K562 (cell line): ENCODE results near the gene TSPAN18. TPM values are rescaled to one million over a fixed set of nuclear protein-coding genes. Genes with fewer than 3 reads are reported as not detected.

Experiments
- ATAC-seq: fragments of 200-7000 bp; cut with Tn5 transposase; 3 replicates; pipeline ENCODE4 v1.9.1; 2020; ENCODE audit warnings: moderate library complexity
- BruUV-seq: library from RNA; stranded (reverse); fragments of 400-500 nt; replicated peaks from 2 replicates; lab custom pipeline; 2021; lab: Mats Ljungman, UMichigan
- CTCF ChIA-PET: fragments of 300-600 bp; formaldehyde crosslinking; extraction: SDS; loops from one replicate; lab custom pipeline; 2021; ENCODE audit warnings: low intra/inter-chr PET ratio; lab: Yijun Ruan, JAX
- POLR2A ChIA-PET: fragments of 300-600, 350-650 bp; sonication (Branson Sonifier 250); formaldehyde crosslinking; extraction: SDS; loops from one replicate; lab custom pipeline; 2021; ENCODE audit warnings: antibody characterized with exemption, inconsistent platforms; lab: Yijun Ruan, JAX
- DNase-seq, 4 experiments: peaks; one replicate each; pipeline versions ENCODE4 v3.0.0 to v3.0.0-alpha.2; 2011 to 2018; ENCODE audit warnings: low spot score in 3 of 4, mixed read lengths in 3 of 4; ENCODE audit errors: extremely low read depth in 1 of 4
- FAIRE-seq: peaks from 2 replicates; lab custom pipeline; 2011; peaks lifted over from hg19 to GRCh38; lab: Jason Lieb, UNC
- H2AFZ ChIP-seq: 2 replicates; pipeline ENCODE4 v1.6.0; 2011; ENCODE audit warnings: low read depth, low read length, control low read depth, inconsistent platforms
- H3K27ac ChIP-seq: fragments of 200-600 bp; 3 replicates; pipeline ENCODE4 v1.8.0; 2011; ENCODE audit warnings: low read depth, mild to moderate bottlenecking, control low read depth, inconsistent platforms, low read length, moderate library complexity, mixed read lengths; ENCODE audit errors: extremely low read depth
- H3K27me3 ChIP-seq, 2 experiments: fragments of 300-600 bp in 1 of 2; 2 replicates in 1 of 2; 3 replicates in 1 of 2; pipeline versions ENCODE4 v1.6.0 to v1.8.0; 2011; ENCODE audit warnings: inconsistent platforms in 2 of 2, low read length in 2 of 2, mild to moderate bottlenecking in 1 of 2, mixed read lengths in 1 of 2, moderate library complexity in 1 of 2; ENCODE audit not compliant: control insufficient read depth in 2 of 2, insufficient read depth in 2 of 2
- H3K36me3 ChIP-seq: fragments of 300-600 bp; 3 replicates; pipeline ENCODE4 v1.8.0; 2011; ENCODE audit warnings: mild to moderate bottlenecking, low read length, inconsistent platforms; ENCODE audit not compliant: control insufficient read depth, insufficient read depth
- H3K4me1 ChIP-seq, 2 experiments: fragments of 200-600 bp in 1 of 2; replicated peaks in 1 of 2; 2 replicates in 1 of 2; 3 replicates in 1 of 2; pipeline versions ENCODE4 v1.5.1 to v1.8.0; 2011; ENCODE audit warnings: inconsistent platforms in 2 of 2, low read length in 2 of 2, mild to moderate bottlenecking in 1 of 2, mixed read lengths in 1 of 2, moderate library complexity in 1 of 2; ENCODE audit not compliant: control insufficient read depth in 2 of 2, insufficient read depth in 2 of 2
- H3K4me2 ChIP-seq: 2 replicates; pipeline ENCODE4 v1.6.1; 2011; ENCODE audit warnings: low read length, control low read depth, inconsistent platforms, mixed read lengths; ENCODE audit not compliant: insufficient read depth
- H3K4me3 ChIP-seq: fragments of 200-600 bp; sonication (generic), shearing (Covaris generic); 2 replicates; pipeline ENCODE4 v1.5.1; 2016; ENCODE audit warnings: control low read depth, inconsistent platforms
- H3K79me2 ChIP-seq: fragments of 200-600 bp; 3 replicates; pipeline ENCODE4 v1.8.0; 2011; ENCODE audit warnings: low read length, inconsistent platforms; ENCODE audit not compliant: control insufficient read depth, insufficient read depth
- H3K9ac ChIP-seq, 2 experiments: 2 replicates each; pipeline versions ENCODE4 v1.6.0 to v1.6.1; 2011; ENCODE audit warnings: low read depth in 2 of 2, low read length in 2 of 2, control low read depth in 1 of 2, inconsistent platforms in 1 of 2, mild to moderate bottlenecking in 1 of 2, mixed read lengths in 1 of 2; ENCODE audit not compliant: insufficient read depth in 1 of 2
- H3K9me1 ChIP-seq: one replicate; pipeline ENCODE4 v1.6.0; 2011; ENCODE audit warnings: inconsistent platforms, mild to moderate bottlenecking, low read length, moderate library complexity; ENCODE audit not compliant: control insufficient read depth, insufficient read depth
- H3K9me3 ChIP-seq: replicated peaks from 2 replicates; pipeline ENCODE4 v1.5.1; 2011; ENCODE audit warnings: low read depth, low read length, inconsistent platforms; ENCODE audit not compliant: control insufficient read depth, insufficient read depth
- H4K20me1 ChIP-seq: replicated peaks from 2 replicates; pipeline ENCODE4 v1.6.1; 2011; ENCODE audit warnings: low read length, inconsistent platforms, mixed read lengths; ENCODE audit not compliant: control insufficient read depth, insufficient read depth
- HOMEZ ChIP-seq: fragments of 250-450 bp; sonication (Bioruptor Pico); IDR thresholded peaks from 2 replicates; pipeline ENCODE4 v1.4.0; 2020; ENCODE audit warnings: mild to moderate bottlenecking, moderate library complexity
- ZBTB7A ChIP-seq: IDR thresholded peaks from 2 replicates; pipeline ENCODE4 v1.6.1; 2011; ENCODE audit warnings: low read depth, mild to moderate bottlenecking, low read length, moderate library complexity, borderline replicate concordance; ENCODE audit not compliant: control insufficient read depth
- ZNF518B ChIP-seq: fragments of 250-450 bp; sonication (Bioruptor Pico); IDR thresholded peaks from 2 replicates; pipeline ENCODE4 v1.5.0; 2021; ENCODE audit warnings: mild to moderate bottlenecking, moderate library complexity
- whole genome bisulfite sequencing: fragments of 100-300 bp; shearing (Covaris generic); methylation state at CpG from one replicate; pipeline ENCODE4 v1.1.6; 2016; ENCODE audit warnings: low coverage, mixed read lengths; ENCODE audit not compliant: insufficient coverage; ENCODE audit errors: missing lambda C conversion rate; 5-methylcytosine and 5-hydroxymethylcytosine counted together
- in situ Hi-C: fragments of 300-500 bp; cut with MboI; formaldehyde crosslinking; loops from 4 replicates; pipeline ENCODE4 v1.15.0; 2018; ENCODE audit warnings: inconsistent platforms, mixed read lengths
- intact Hi-C: fragments of 100-400 bp; cut with micrococcal nuclease; formaldehyde crosslinking; loops from 2 replicates; pipeline ENCODE4 v1.14.2; 2022
- polyA plus RNA-seq, 8 experiments: library from polyadenylated mRNA; depleted of rRNA in 4 of 8; stranded (reverse) in 5 of 8; unstranded in 3 of 8; fragments of >200 nt; fragmentation: Nextera tagmentation in 2 of 8; fragmentation: Illumina TruSeq in 1 of 8; extraction: Ambion mirVana in 2 of 8; extraction: Trizol in 1 of 8; gene quantifications; 2 replicates each; pipeline versions ENCODE4 v1.2.1 to v1.2.3, GENCODE V29; 2011 to 2014; ENCODE audit warnings: inconsistent platforms in 1 of 8, missing spikeins in 1 of 8
- total RNA-seq, 7 experiments: library from RNA; depleted of rRNA in 6 of 7; stranded (reverse); fragments of >200 nt in 6 of 7; fragmentation: Illumina TruSeq in 2 of 7; extraction: Trizol in 2 of 7; gene quantifications; 2 replicates each; pipeline versions ENCODE4 v1.2.1 to v1.2.3, GENCODE V29; 2011 to 2021; ENCODE audit warnings: low replicate concordance in 1 of 7

Gene TSPAN18
- total and polyA plus RNA-seq, 9 of the 15 experiments (the other 6 are each of a cell fraction or from before 2014, with no cell fraction given), result 0.17 to 0.35 (median 0.22) TPM; not detected in 4

- in situ Hi-C loops, result no loop called here
- Histone ChIP-seq H3K79me2 (no peaks in the 10 kb centered on the region), H3K4me3 (no peak overlapping the region), H3K4me1 (no peaks in the 10 kb centered on the region), H3K9ac (no peak overlapping the region), H3K9me1 (no peaks in the 10 kb centered on the region), H3K27me3 (peaks cover 6 to 45% of the 10 kb centered on the region in 2 experiments; a peak in 3 of 5 replicates), H3K36me3 (no peaks in the 10 kb centered on the region), H3K9me3 (no peaks in the 10 kb centered on the region), H4K20me1 (peaks cover 4% of the 10 kb centered on the region; the same call in 1 of the 2 replicates), H2AFZ (no peak overlapping the region), H3K4me2 (no peak overlapping the region), H3K27ac (no peak overlapping the region)
- FAIRE-seq (no peak), DNase-seq (no peak), ATAC-seq (no peak)
- intact Hi-C loops, result no loop called here
- TF ChIP-seq ZBTB7A (no peak), ZNF518B (no peak), HOMEZ (CRISPR knock-in tag) (no peak)
- BruUV-seq, result no TSS peak
- ChIA-PET POLR2A (interaction anchor here (1.0 kb wide), 1 partner anchor 9 kb away, joined by 4 read pairs; no protein-coding TSS in a partner anchor), CTCF (no interaction called here)
- WGBS, result 1% methylated on average over 9 of the region's 9 CpGs
These were observed 126.9 kb downstream of the TSPAN18 start for GRCh38 chr11:44853666-44854065.
